GM18909 (cell line): Measurements from ENCODE around the gene STC2.

Experiments
- ATAC-seq: cut with Tn5 transposase; IDR thresholded peaks from one replicate; pipeline ENCODE4 v1.9.1; 2021; ENCODE audit warnings: mild to moderate bottlenecking; ENCODE audit not compliant: unreplicated experiment, poor library complexity

STC2 gene

GRCh38 chr5:173314166-173314952 is 13.9 kb downstream of the STC2 start:
- ATAC-seq: no peak

DNA sequence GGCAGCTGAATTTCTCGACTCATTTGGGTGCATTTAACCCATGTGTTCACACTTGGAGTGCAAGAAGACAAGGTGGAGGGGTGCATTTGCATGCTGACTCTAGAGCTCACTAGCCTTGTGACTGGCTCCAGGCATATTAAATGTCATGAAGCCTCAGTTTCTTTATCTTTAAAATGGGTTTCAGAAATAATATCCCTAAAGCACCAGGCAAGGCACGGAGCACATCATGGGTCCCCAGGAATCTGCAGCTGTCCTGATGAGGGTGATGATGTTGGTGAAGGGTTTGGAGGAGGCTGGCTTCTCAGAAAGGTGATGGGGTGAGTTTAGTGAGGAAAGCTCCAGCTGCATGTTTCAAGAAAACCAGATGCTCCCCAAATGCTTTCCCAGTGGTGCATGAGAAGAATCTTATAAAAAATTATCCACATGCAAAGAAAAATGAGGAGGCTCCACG is 14.8 kb downstream of the STC2 start:
- no peak for ATAC-seq

GRCh38 chr5:173312821-173313220 is 15.4 kb downstream of the STC2 start:
- ATAC-seq: no peak

GRCh38 chr5:173311818-173312585 is 16.2 kb downstream of the STC2 start:
- no peak for ATAC-seq

- no peak for ATAC-seq
These were observed 17.1 kb downstream of the STC2 start for GRCh38 chr5:173310861-173311785.

DNA sequence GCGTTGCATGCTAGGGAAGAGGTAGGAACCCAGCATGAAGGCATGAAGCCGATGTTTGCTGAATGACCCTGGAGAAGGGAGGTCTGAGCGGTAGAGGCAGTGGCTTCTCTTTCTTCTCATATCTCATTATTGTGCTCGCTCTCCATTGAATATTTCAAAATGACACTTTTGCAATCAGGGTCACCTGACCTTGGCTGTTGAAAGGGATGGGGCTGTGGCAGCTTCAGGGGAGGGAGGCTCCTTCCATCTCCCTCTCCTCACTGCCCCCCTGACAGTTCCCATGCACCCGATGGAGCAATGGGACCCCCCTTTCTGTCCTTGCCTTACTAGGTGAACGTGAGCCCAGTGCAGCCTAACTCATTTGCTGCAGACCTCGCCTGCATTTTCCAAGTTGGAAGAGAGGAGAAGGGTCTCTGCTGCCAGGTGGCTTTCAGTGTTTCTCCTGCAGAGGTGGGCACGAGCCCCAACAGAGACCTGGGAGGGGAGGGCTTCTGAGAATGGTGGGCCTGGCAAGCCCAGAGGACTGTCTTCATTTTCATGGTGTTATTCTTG is 17.9 kb downstream of the STC2 start:
- no peak for ATAC-seq

DNA sequence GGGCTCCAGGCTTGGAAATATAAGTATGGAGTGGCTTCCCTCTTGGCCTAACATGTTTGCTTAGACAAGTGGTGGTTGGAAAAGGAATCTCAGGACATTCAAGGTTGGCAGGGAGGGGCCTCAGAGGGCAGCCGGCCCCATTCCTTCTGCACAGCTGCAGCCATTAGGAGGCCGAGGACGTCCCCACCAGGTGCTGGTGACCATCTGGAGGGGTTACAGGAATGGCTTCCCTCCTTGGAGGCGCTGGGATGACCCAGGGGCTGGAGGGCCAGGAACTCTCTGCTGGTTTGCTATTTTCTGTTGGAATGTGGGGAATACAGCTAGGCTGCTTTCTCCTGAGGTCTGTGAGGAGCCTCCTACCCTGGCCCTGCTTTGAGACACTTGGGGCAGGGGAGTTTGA is 18.5 kb downstream of the STC2 start:
- ATAC-seq: no peak

DNA sequence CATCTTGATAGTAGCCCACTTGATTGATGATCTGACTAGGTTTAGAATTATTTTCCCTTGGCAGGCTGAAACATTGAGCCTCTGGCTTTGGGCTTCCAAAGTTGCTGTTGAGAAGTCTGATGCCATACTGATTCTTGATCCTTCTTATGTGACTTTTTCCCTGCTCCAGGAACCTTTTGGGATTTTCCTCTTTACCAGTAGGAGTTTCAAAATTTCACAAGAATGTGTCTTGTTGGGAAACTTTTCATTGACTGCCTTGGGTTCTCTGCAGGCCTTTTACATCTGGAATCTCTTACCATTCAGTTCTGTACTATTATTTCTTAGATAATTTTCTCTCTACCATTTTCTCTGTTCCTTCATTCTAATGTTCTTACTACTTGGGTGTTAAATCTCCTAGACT is 20.0 kb downstream of the STC2 start:
- no peak for ATAC-seq

GRCh38 chr5:173307695-173308094 is 20.5 kb downstream of the STC2 start:
- no peak for ATAC-seq

- no peak for ATAC-seq
These were observed 21.5 kb downstream of the STC2 start for GRCh38 chr5:173306695-173307094.

- ATAC-seq: no peak
These were observed 23.6 kb downstream of the STC2 start for GRCh38 chr5:173304591-173304988.

DNA sequence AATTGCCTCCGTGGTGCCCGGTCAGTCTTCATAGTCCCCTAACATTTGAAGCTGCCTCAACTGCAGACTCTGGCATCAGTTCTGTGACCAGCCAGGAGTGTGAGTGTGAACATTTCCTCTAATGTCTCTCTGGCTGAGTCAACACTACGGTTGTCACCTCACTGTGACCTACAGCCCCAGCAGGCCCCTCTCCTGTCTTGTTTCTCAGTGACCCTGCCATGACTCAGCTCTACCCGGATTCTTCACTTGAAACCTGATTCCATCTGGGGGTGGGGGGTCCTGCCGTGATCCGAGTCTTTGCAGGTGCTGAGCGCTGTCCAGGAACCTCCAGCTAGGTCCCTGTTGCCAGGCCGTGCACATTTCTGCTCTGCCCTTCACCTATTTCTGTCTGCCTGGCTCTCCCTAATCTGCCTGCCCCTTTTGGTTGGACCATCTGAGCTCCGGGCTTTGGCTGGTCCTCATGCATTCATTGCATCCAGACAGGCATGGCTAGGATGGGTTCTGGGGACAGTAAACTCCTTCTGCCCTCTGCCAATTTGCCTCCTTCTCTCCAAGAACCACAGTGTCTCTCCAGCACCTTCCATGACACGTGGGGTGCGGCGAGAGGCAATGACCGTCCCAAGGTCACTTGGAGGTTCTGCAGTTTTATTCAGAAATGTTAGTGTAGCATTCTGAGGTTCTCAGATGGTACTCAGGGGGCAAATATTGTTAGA is 24.2 kb downstream of the STC2 start:
- ATAC-seq: no peak

DNA sequence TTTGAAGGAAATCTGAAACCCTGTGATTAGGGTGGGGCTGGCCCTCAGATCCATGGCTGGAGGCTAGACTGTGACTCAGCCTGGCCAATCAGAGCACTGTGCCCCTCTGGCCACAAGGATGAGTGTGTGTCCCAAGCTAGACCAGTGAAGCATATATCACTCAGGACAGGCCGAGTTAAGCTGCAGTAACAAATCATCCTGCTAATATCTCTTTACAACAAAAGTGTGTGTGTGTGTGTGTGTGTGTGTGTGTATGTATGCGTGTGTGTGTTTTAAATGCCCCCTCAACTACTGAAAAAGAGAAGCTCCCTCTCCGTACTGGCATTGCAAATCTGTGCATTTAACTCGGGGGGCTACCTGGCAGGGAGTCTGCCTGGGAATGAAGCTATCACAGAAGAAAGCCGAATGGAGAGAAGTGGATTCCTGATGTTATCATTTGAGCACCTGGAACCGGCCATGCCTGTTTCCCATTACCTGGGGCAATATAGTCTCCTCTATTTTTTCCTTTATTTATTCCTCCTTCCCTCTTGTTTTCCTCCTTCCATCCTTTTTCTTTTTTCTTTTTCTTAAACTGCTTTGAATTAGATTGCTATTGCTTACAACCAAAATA is 25.6 kb downstream of the STC2 start:
- ATAC-seq: no peak

GRCh38 chr5:173301695-173302545 is 26.3 kb downstream of the STC2 start:
- no peak for ATAC-seq

DNA sequence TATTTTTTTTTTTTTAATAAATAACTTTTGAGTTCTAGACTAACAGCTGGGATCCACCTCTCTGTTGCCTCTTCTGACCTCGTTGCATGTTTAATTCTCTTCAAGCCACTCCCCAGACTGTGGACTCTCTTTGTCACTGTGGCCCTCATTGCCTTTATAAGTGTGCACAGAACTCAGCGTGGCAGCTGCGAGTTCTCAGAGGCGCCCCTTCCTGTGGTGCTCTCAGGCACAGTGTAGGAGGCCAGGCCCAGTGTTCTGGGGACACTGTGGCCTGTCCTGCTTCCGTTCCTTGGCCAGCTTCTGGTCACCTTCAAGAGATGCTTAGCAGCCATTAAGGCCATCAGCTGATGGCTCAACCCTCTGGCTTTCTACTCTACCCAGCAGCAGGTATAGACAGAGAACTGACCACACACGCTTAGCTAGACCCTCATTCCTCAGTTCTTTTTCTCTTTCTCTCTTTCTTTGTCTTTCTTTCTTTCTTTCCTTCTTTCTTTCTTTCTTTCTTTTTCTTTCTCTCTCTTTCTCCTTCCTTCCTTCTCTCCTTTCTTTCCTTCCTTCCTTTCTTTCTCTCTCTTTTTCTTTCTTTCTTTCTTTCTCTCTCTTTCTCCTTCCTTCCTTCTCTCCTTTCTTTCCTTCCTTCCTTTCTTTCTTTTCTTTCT is 27.7 kb downstream of the STC2 start:
- no peak for ATAC-seq

DNA sequence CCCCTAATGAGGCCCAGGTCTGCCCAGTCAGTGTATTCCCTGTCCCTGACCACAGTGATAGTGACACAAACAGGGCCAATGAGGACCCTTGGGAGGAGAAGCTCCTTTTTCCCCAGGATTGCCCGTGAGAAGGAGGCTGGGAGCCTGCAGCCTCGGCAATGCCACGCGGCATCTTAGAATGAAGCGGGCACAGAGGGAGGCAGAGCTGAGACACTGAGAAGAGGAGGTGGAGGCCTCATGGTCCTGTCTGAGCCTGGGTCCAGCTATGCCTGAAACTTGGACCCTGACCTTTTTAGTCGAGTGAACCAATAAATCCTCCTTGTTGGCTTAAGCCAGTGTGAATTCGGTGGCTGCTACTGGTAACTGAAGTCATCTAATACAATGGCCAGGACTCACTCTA is 28.4 kb downstream of the STC2 start:
- no peak for ATAC-seq

DNA sequence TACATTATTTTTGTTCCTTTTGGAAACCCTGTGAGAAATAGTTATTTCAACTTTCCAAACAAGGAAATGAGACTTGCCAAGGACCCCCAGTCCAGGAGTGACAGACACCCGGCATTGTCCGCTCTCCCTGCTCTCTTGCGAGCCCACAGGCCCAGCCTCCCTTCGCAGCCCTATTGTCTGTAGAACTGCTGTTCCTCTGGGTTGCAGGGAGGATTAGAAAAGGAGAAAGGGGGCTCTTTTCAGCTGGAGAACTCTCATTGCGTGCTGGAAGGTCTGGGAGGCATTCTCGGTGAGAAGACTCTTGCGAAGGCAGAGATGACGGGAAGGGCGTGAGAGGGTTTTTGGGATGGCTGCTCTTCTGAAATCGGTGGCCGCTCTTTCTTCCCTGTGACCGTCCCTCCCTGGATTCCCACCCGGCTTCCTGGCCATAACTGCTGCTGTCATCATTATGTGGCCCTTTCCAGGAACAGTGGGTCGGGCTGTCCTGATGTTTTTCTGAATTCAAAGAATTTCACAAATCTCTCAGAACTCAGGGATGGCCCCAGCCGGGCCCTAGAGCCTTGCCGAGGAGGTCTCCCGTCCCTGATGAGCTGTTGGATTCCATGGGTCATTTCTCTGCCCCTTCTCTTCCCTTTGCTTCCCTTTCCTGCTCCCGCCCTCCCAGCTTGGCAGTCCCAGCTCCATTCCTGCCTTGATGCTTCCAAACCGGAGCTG is 29.8 kb downstream of the STC2 start:
- ATAC-seq: no peak
